Nephron progenitor cell (in vitro differentiated cells): Measurements from ENCODE around the gene MAML2.

Source experiments
- DNase-seq: peaks from one replicate; pipeline ENCODE4 v3.0.0; 2021
- H3K27ac Mint-ChIP-seq: 2 replicates; pipeline ENCODE4 v1.8.0; 2021; ENCODE audit warnings: mild to moderate bottlenecking, moderate library complexity, mixed read lengths
- H3K27me3 Mint-ChIP-seq: 2 replicates; pipeline ENCODE4 v1.8.0; 2021; ENCODE audit warnings: mild to moderate bottlenecking, low read depth, mixed read lengths; ENCODE audit not compliant: poor library complexity
- H3K36me3 Mint-ChIP-seq: 2 replicates; pipeline ENCODE4 v1.8.0; 2021; ENCODE audit warnings: low read depth, mixed read lengths
- H3K4me1 Mint-ChIP-seq: 2 replicates; pipeline ENCODE4 v1.8.0; 2021; ENCODE audit warnings: mixed read lengths
- H3K4me3 Mint-ChIP-seq: 2 replicates; pipeline ENCODE4 v1.8.0; 2021; ENCODE audit warnings: mild to moderate bottlenecking, moderate library complexity, mixed read lengths
- H3K9me3 Mint-ChIP-seq: 2 replicates; pipeline ENCODE4 v1.8.0; 2021; ENCODE audit warnings: mild to moderate bottlenecking, moderate library complexity, mixed read lengths
- TF ChIP-seq, protein P1 (sequence below): fragments of 200-600 bp; sonication (generic); IDR thresholded peaks from 2 replicates; pipeline ENCODE4 v1.5.0; 2021; ENCODE audit warnings: antibody characterized with exemption

The MAML2 gene

GRCh38 chr11:96254087-96254486, 88.9 kb downstream of the MAML2 start:
- Mint-ChIP-seq H3K27me3 (peaks cover 6% of the 10 kb centered on the region), H3K4me1 (peaks cover 66% of the 10 kb centered on the region), H3K9me3 (no peaks in the 10 kb centered on the region), H3K4me3 (peak overlapping the region; percentile 71), H3K36me3 (peaks cover 10% of the 10 kb centered on the region), H3K27ac (peak overlapping the region; percentile 68)
- TF ChIP-seq, protein P1, sequence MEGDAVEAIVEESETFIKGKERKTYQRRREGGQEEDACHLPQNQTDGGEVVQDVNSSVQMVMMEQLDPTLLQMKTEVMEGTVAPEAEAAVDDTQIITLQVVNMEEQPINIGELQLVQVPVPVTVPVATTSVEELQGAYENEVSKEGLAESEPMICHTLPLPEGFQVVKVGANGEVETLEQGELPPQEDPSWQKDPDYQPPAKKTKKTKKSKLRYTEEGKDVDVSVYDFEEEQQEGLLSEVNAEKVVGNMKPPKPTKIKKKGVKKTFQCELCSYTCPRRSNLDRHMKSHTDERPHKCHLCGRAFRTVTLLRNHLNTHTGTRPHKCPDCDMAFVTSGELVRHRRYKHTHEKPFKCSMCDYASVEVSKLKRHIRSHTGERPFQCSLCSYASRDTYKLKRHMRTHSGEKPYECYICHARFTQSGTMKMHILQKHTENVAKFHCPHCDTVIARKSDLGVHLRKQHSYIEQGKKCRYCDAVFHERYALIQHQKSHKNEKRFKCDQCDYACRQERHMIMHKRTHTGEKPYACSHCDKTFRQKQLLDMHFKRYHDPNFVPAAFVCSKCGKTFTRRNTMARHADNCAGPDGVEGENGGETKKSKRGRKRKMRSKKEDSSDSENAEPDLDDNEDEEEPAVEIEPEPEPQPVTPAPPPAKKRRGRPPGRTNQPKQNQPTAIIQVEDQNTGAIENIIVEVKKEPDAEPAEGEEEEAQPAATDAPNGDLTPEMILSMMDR = no peak
- no peak for DNase-seq

GRCh38 chr11:96246718-96247552, 96.1 kb downstream of the MAML2 start:
- TF ChIP-seq, protein P1 = no peak
- H3K27me3 Mint-ChIP-seq = no peaks in the 10 kb centered on the region
- no peaks in the 10 kb centered on the region for H3K9me3 Mint-ChIP-seq
- H3K27ac Mint-ChIP-seq = peak overlapping the region; percentile 95
- H3K4me3 Mint-ChIP-seq = no peak overlapping the region
- DNase-seq = no peak
- H3K4me1 Mint-ChIP-seq = peaks cover 56% of the 10 kb centered on the region
- peaks cover 1% of the 10 kb centered on the region for H3K36me3 Mint-ChIP-seq

DNA sequence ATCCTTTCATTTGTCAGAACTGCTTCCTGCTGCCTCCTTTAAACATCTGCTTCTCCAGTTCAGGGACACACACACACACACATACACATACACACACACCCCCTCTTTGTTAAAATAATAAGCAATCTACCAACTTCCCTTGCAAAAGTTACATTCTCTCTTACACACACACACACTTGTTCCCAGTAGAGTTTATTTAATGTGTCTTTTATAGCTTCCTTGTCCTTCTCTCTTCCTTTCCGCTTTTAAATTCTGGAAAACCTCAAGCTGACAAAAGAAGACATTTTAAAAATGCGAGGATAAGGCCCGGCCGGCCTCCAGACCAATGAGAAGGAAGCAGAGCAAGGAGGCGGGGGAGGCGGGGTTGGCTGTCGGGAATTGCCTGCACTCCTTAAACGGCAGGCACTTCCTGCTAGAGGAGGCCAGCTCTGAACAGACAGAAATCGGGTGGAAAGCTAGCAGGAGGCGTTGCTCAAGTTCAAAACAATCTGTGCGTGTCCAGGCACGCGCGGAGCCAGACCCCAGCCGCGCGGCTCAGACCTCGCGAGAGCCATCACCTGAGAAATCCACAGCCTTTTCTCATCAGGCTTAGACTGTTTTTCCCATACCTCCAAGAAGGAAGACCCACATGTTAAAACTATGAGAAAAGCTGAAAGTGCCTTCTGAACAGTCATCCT, 99.9 kb downstream of the MAML2 start:
- peak; percentile 84 for DNase-seq
- Mint-ChIP-seq H3K4me3 (peak overlapping the region; percentile 77), H3K4me1 (peaks cover 59% of the 10 kb centered on the region), H3K27ac (peak overlapping the region; percentile 98), H3K9me3 (no peaks in the 10 kb centered on the region), H3K27me3 (no peaks in the 10 kb centered on the region), H3K36me3 (no peaks in the 10 kb centered on the region)
- TF ChIP-seq, protein P1 = no peak

- Mint-ChIP-seq H3K9me3 (no peaks in the 10 kb centered on the region), H3K27ac (no peak overlapping the region), H3K36me3 (no peaks in the 10 kb centered on the region), H3K27me3 (no peaks in the 10 kb centered on the region), H3K4me1 (peaks cover 53% of the 10 kb centered on the region), H3K4me3 (peak overlapping the region; percentile 68)
- TF ChIP-seq, protein P1 = no peak
- DNase-seq = no peak
Observed at GRCh38 chr11:96242191-96242847, 100.7 kb downstream of the MAML2 start.

DNA sequence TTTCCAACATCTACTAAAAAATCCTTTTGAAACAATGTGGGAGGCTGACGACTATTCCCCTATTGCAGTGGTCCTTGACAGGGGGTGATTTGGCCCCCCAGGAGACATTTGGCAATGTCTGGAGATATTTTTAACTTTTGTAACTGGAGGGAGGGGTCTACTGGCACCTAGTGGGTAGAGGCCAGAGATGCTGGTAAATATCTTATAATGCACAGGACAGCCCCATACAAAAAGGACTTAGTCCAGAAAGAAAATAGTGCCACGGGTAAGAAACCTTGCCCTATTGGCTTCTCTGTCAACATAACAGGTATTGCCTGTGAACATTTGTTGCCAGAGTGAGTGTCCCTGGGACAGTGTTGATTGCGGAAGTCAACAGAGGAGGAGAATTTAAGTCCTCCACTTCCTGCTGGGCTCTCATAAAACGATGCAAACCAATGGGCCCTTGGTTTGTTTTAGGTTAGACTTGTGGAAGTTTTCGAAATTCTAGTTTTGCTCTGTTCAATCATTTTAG, 101.6 kb downstream of the MAML2 start:
- no peak for DNase-seq
- H3K36me3 Mint-ChIP-seq = no peaks in the 10 kb centered on the region
- no peaks in the 10 kb centered on the region for H3K27me3 Mint-ChIP-seq
- peak overlapping the region; percentile 81 for H3K27ac Mint-ChIP-seq
- no peaks in the 10 kb centered on the region for H3K9me3 Mint-ChIP-seq
- peaks cover 45% of the 10 kb centered on the region for H3K4me1 Mint-ChIP-seq
- TF ChIP-seq, protein P1 = no peak
- H3K4me3 Mint-ChIP-seq = no peak overlapping the region
